HEK293 (cell line): ENCODE results near the gene SRSF4.

Source experiments
- CTCF ChIP-seq: fragments of 450-650 bp; formaldehyde crosslinking; IDR thresholded peaks from 2 replicates; pipeline ENCODE4 v1.5.1; 2016; ENCODE audit warnings: missing biosample characterization, missing genetic modification characterization
- GFI1B ChIP-seq: fragments of 450-650 bp; formaldehyde crosslinking; IDR thresholded peaks from 2 replicates; pipeline ENCODE4 v1.5.1; 2016; ENCODE audit warnings: missing biosample characterization, missing genetic modification characterization
- ZBTB48 ChIP-seq: fragments of 450-650 bp; formaldehyde crosslinking; IDR thresholded peaks from 2 replicates; pipeline ENCODE4 v1.5.1; 2016; ENCODE audit warnings: missing biosample characterization, missing genetic modification characterization
- ZFP3 ChIP-seq: fragments of 450-650 bp; formaldehyde crosslinking; IDR thresholded peaks from 2 replicates; pipeline ENCODE4 v1.5.1; 2016; ENCODE audit warnings: low read depth, missing biosample characterization, missing genetic modification characterization
- ZFP41 ChIP-seq: fragments of 450-650 bp; formaldehyde crosslinking; IDR thresholded peaks from 2 replicates; pipeline ENCODE4 v1.5.1; 2016; ENCODE audit warnings: missing biosample characterization, missing genetic modification characterization, borderline replicate concordance
- ZNF16 ChIP-seq: fragments of 450-650 bp; formaldehyde crosslinking; IDR thresholded peaks from 2 replicates; pipeline ENCODE4 v1.5.1; 2016; ENCODE audit warnings: low read depth, missing biosample characterization, missing genetic modification characterization
- ZNF37A ChIP-seq: fragments of 450-650 bp; IDR thresholded peaks from 2 replicates; pipeline ENCODE4 v1.5.1; 2018; ENCODE audit warnings: missing biosample characterization, missing genetic modification characterization
- ZNF404 ChIP-seq: fragments of 450-650 bp; formaldehyde crosslinking; IDR thresholded peaks from 2 replicates; pipeline ENCODE4 v1.5.1; 2017; ENCODE audit warnings: missing biosample characterization, missing genetic modification characterization
- ZNF623 ChIP-seq: fragments of 450-650 bp; formaldehyde crosslinking; IDR thresholded peaks from 2 replicates; pipeline ENCODE4 v1.5.1; 2016; ENCODE audit warnings: missing biosample characterization, missing genetic modification characterization
- TF ChIP-seq, protein P1 (sequence below): fragments of 450-650 bp; formaldehyde crosslinking; IDR thresholded peaks from 2 replicates; pipeline ENCODE4 v1.5.1; 2016; ENCODE audit warnings: missing biosample characterization, missing genetic modification characterization
- TF ChIP-seq, protein P2 (sequence below): fragments of 450-650 bp; formaldehyde crosslinking; IDR thresholded peaks from 2 replicates; pipeline ENCODE4 v1.5.1; 2016; ENCODE audit warnings: missing biosample characterization, missing genetic modification characterization
- TF ChIP-seq, protein P3 (sequence below): fragments of 450-650 bp; formaldehyde crosslinking; IDR thresholded peaks from 2 replicates; pipeline ENCODE4 v1.5.1; 2016; ENCODE audit warnings: missing biosample characterization, missing genetic modification characterization
- TF ChIP-seq, protein P4 (sequence below): fragments of 450-650 bp; formaldehyde crosslinking; IDR thresholded peaks from 2 replicates; pipeline ENCODE4 v1.5.1; 2016; ENCODE audit warnings: missing biosample characterization, missing genetic modification characterization
- TF ChIP-seq, protein P5 (sequence below): fragments of 450-650 bp; formaldehyde crosslinking; IDR thresholded peaks from 2 replicates; pipeline ENCODE4 v1.5.1; 2016; ENCODE audit warnings: missing biosample characterization, missing genetic modification characterization

- TF ChIP-seq, protein P1, sequence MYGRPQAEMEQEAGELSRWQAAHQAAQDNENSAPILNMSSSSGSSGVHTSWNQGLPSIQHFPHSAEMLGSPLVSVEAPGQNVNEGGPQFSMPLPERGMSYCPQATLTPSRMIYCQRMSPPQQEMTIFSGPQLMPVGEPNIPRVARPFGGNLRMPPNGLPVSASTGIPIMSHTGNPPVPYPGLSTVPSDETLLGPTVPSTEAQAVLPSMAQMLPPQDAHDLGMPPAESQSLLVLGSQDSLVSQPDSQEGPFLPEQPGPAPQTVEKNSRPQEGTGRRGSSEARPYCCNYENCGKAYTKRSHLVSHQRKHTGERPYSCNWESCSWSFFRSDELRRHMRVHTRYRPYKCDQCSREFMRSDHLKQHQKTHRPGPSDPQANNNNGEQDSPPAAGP (tag by site-specific recombination) = no peak
- no peak for TF ChIP-seq ZBTB48 (tag by site-specific recombination)
- TF ChIP-seq CTCF (tag by site-specific recombination) = no peak
- TF ChIP-seq, protein P2, sequence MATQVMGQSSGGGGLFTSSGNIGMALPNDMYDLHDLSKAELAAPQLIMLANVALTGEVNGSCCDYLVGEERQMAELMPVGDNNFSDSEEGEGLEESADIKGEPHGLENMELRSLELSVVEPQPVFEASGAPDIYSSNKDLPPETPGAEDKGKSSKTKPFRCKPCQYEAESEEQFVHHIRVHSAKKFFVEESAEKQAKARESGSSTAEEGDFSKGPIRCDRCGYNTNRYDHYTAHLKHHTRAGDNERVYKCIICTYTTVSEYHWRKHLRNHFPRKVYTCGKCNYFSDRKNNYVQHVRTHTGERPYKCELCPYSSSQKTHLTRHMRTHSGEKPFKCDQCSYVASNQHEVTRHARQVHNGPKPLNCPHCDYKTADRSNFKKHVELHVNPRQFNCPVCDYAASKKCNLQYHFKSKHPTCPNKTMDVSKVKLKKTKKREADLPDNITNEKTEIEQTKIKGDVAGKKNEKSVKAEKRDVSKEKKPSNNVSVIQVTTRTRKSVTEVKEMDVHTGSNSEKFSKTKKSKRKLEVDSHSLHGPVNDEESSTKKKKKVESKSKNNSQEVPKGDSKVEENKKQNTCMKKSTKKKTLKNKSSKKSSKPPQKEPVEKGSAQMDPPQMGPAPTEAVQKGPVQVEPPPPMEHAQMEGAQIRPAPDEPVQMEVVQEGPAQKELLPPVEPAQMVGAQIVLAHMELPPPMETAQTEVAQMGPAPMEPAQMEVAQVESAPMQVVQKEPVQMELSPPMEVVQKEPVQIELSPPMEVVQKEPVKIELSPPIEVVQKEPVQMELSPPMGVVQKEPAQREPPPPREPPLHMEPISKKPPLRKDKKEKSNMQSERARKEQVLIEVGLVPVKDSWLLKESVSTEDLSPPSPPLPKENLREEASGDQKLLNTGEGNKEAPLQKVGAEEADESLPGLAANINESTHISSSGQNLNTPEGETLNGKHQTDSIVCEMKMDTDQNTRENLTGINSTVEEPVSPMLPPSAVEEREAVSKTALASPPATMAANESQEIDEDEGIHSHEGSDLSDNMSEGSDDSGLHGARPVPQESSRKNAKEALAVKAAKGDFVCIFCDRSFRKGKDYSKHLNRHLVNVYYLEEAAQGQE (tag by site-specific recombination) = no peak
- TF ChIP-seq ZNF623 (tag by site-specific recombination) = no peak
- TF ChIP-seq, protein P3, sequence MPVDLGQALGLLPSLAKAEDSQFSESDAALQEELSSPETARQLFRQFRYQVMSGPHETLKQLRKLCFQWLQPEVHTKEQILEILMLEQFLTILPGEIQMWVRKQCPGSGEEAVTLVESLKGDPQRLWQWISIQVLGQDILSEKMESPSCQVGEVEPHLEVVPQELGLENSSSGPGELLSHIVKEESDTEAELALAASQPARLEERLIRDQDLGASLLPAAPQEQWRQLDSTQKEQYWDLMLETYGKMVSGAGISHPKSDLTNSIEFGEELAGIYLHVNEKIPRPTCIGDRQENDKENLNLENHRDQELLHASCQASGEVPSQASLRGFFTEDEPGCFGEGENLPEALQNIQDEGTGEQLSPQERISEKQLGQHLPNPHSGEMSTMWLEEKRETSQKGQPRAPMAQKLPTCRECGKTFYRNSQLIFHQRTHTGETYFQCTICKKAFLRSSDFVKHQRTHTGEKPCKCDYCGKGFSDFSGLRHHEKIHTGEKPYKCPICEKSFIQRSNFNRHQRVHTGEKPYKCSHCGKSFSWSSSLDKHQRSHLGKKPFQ = no peak
- TF ChIP-seq ZNF16 (tag by site-specific recombination) = no peak
- TF ChIP-seq, protein P4, sequence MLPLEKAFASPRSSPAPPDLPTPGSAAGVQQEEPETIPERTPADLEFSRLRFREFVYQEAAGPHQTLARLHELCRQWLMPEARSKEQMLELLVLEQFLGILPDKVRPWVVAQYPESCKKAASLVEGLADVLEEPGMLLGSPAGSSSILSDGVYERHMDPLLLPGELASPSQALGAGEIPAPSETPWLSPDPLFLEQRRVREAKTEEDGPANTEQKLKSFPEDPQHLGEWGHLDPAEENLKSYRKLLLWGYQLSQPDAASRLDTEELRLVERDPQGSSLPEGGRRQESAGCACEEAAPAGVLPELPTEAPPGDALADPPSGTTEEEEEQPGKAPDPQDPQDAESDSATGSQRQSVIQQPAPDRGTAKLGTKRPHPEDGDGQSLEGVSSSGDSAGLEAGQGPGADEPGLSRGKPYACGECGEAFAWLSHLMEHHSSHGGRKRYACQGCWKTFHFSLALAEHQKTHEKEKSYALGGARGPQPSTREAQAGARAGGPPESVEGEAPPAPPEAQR (tag by site-specific recombination) = no peak
- TF ChIP-seq ZFP41 (tag by site-specific recombination) = no peak
- TF ChIP-seq ZNF404 (tag by site-specific recombination) = no peak
- TF ChIP-seq ZNF37A (tag by site-specific recombination) = no peak
- TF ChIP-seq ZFP3 (tag by site-specific recombination) = no peak
- TF ChIP-seq, protein P5, sequence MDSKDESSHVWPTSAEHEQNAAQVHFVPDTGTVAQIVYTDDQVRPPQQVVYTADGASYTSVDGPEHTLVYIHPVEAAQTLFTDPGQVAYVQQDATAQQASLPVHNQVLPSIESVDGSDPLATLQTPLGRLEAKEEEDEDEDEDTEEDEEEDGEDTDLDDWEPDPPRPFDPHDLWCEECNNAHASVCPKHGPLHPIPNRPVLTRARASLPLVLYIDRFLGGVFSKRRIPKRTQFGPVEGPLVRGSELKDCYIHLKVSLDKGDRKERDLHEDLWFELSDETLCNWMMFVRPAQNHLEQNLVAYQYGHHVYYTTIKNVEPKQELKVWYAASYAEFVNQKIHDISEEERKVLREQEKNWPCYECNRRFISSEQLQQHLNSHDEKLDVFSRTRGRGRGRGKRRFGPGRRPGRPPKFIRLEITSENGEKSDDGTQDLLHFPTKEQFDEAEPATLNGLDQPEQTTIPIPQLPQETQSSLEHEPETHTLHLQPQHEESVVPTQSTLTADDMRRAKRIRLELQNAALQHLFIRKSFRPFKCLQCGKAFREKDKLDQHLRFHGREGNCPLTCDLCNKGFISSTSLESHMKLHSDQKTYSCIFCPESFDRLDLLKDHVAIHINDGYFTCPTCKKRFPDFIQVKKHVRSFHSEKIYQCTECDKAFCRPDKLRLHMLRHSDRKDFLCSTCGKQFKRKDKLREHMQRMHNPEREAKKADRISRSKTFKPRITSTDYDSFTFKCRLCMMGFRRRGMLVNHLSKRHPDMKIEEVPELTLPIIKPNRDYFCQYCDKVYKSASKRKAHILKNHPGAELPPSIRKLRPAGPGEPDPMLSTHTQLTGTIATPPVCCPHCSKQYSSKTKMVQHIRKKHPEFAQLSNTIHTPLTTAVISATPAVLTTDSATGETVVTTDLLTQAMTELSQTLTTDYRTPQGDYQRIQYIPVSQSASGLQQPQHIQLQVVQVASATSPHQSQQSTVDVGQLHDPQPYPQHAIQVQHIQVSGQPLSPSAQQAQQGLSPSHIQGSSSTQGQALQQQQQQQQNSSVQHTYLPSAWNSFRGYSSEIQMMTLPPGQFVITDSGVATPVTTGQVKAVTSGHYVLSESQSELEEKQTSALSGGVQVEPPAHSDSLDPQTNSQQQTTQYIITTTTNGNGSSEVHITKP (tag by site-specific recombination) = no peak
- no peak for TF ChIP-seq GFI1B (tag by site-specific recombination)
These were observed 21.9 kb downstream of the SRSF4 start for GRCh38 chr1:29159773-29160172.
